K562 (cell line): ENCODE data around the gene NEDD4L. TPM values are rescaled to one million over a fixed set of nuclear protein-coding genes. Genes with fewer than 3 reads are reported as not detected.

ENCODE experiments used
- CREB3 ChIP-seq: fragments of 450-650 bp; conservative IDR thresholded peaks from 2 replicates; pipeline ENCODE4 v1.6.1; 2016; ENCODE audit warnings: missing genetic modification characterization, low read depth, mild to moderate bottlenecking, missing compliant biosample characterization, moderate library complexity
- CREM ChIP-seq: IDR thresholded peaks from 2 replicates; pipeline ENCODE4 v1.6.1; 2014; ENCODE audit warnings: antibody characterized with exemption, low read depth
- DDX20 ChIP-seq: fragments of 450-650 bp; IDR thresholded peaks from 2 replicates; pipeline ENCODE4 v1.6.1; 2016; ENCODE audit warnings: missing genetic modification characterization, low read depth, mild to moderate bottlenecking, missing compliant biosample characterization, moderate library complexity
- E2F5 ChIP-seq: sonication (generic); formaldehyde crosslinking; IDR thresholded peaks from 2 replicates; pipeline ENCODE4 v1.8.0; 2022; ENCODE audit warnings: mild to moderate bottlenecking, missing genetic modification reagents
- ETV1 ChIP-seq: fragments of 450-650 bp; conservative IDR thresholded peaks from 2 replicates; pipeline ENCODE4 v1.6.1; 2016; ENCODE audit warnings: missing genetic modification characterization, control low read depth, low read depth, missing compliant biosample characterization
- GTF2F1 ChIP-seq: IDR thresholded peaks from 2 replicates; pipeline ENCODE4 v1.6.1; 2011; ENCODE audit warnings: low read depth, low read length, improper control_type of control experiment
- HDGF ChIP-seq: fragments of 450-650 bp; IDR thresholded peaks from 2 replicates; pipeline ENCODE4 v1.6.1; 2016
- HMGXB4 ChIP-seq: sonication (generic); formaldehyde crosslinking; IDR thresholded peaks from 2 replicates; pipeline ENCODE4 v1.8.1; 2023; ENCODE audit warnings: mild to moderate bottlenecking, missing genetic modification reagents
- KDM5B ChIP-seq: fragments of 200-600 bp; sonication (generic); IDR thresholded peaks from 2 replicates; pipeline ENCODE4 v1.6.1; 2012; ENCODE audit warnings: low read depth, mild to moderate bottlenecking, moderate library complexity, low read length, control low read depth, inconsistent platforms; ENCODE audit not compliant: insufficient replicate concordance
- MCM2 ChIP-seq: fragments of 450-650 bp; IDR thresholded peaks from 2 replicates; pipeline ENCODE4 v1.6.1; 2017; ENCODE audit warnings: low read depth, mild to moderate bottlenecking
- MTA1 ChIP-seq: fragments of 450-650 bp; IDR thresholded peaks from 2 replicates; pipeline ENCODE4 v1.6.1; 2017; ENCODE audit warnings: borderline replicate concordance
- MXD1 ChIP-seq: fragments of 250-450 bp; sonication (Bioruptor Pico); IDR thresholded peaks from 2 replicates; pipeline ENCODE4 v1.8.0; 2021; ENCODE audit warnings: borderline replicate concordance, mild to moderate bottlenecking, moderate library complexity; ENCODE audit not compliant: poor library complexity, severe bottlenecking
- PCBP2 ChIP-seq: fragments of 200-400 bp; formaldehyde crosslinking; IDR thresholded peaks from 2 replicates; pipeline ENCODE4 v1.6.1; 2018; ENCODE audit warnings: low read length, low read depth, mild to moderate bottlenecking, moderate library complexity; ENCODE audit not compliant: poor library complexity, severe bottlenecking
- POLR2G ChIP-seq: fragments of 200-400 bp; formaldehyde crosslinking; IDR thresholded peaks from 2 replicates; pipeline ENCODE4 v1.6.1; 2017; ENCODE audit warnings: low read depth, mild to moderate bottlenecking, antibody characterized with exemption, low read length, moderate library complexity
- RBBP5 ChIP-seq: fragments of 200-600 bp; sonication (generic); IDR thresholded peaks from 2 replicates; pipeline ENCODE4 v1.6.1; 2012; ENCODE audit warnings: borderline replicate concordance, mild to moderate bottlenecking, low read length, control low read depth, inconsistent platforms; ENCODE audit not compliant: insufficient read depth, poor library complexity, severe bottlenecking
- TAF7 ChIP-seq: fragments of 450-650 bp; IDR thresholded peaks from 2 replicates; pipeline ENCODE4 v1.6.1; 2016; ENCODE audit warnings: missing genetic modification characterization, missing compliant biosample characterization
- THAP7 ChIP-seq: fragments of 250-450 bp; sonication (Bioruptor Pico); IDR thresholded peaks from 2 replicates; pipeline ENCODE4 v1.5.0; 2021
- ZNF133 ChIP-seq: fragments of 250-450 bp; sonication (Bioruptor Pico); IDR thresholded peaks from 2 replicates; pipeline ENCODE4 v1.4.0; 2020; ENCODE audit warnings: mild to moderate bottlenecking
- ZNF436 ChIP-seq: fragments of 250-450, 450-650 bp; sonication (Bioruptor Pico); formaldehyde crosslinking; IDR thresholded peaks from 2 replicates; pipeline ENCODE4 v1.7.0; 2020; ENCODE audit warnings: mild to moderate bottlenecking
- ZNF830 ChIP-seq: fragments of 250-450 bp; sonication (Bioruptor Pico); IDR thresholded peaks from 2 replicates; pipeline ENCODE4 v1.5.0; 2021; ENCODE audit warnings: mild to moderate bottlenecking
- polyA plus RNA-seq, 8 experiments: library from polyadenylated mRNA; depleted of rRNA in 4 of 8; stranded (reverse) in 5 of 8; unstranded in 3 of 8; fragments of >200 nt; fragmentation: Nextera tagmentation in 2 of 8; fragmentation: Illumina TruSeq in 1 of 8; extraction: Ambion mirVana in 2 of 8; extraction: Trizol in 1 of 8; gene quantifications; 2 replicates each; pipeline versions ENCODE4 v1.2.1 to v1.2.3, GENCODE V29; 2011 to 2014; ENCODE audit warnings: inconsistent platforms in 1 of 8, missing spikeins in 1 of 8
- total RNA-seq, 7 experiments: library from RNA; depleted of rRNA in 6 of 7; stranded (reverse); fragments of >200 nt in 6 of 7; fragmentation: Illumina TruSeq in 2 of 7; extraction: Trizol in 2 of 7; gene quantifications; 2 replicates each; pipeline versions ENCODE4 v1.2.1 to v1.2.3, GENCODE V29; 2011 to 2021; ENCODE audit warnings: low replicate concordance in 1 of 7
- TF ChIP-seq, protein P1 (sequence below): sonication (generic); formaldehyde crosslinking; IDR thresholded peaks from 2 replicates; pipeline ENCODE4 v1.8.0; 2022; ENCODE audit warnings: mild to moderate bottlenecking, low read depth, missing genetic modification reagents

The NEDD4L gene
- total and polyA plus RNA-seq, 9 of the 15 experiments (the other 6 are each of a cell fraction or from before 2014, with no cell fraction given): 8.1 to 33.4 (median 19.9) TPM

- no peak for TF ChIP-seq HMGXB4
- no peak for TF ChIP-seq ZNF436
- no peak for TF ChIP-seq MCM2
- TF ChIP-seq ETV1 (tag): no peak
- TF ChIP-seq RBBP5: peak; percentile 76
- no peak for TF ChIP-seq MXD1 (CRISPR knock-in tag)
- no peak for TF ChIP-seq HDGF
- TF ChIP-seq THAP7 (CRISPR knock-in tag): no peak
- TF ChIP-seq KDM5B: peak; percentile 4
- no peak for TF ChIP-seq ZNF830 (CRISPR knock-in tag)
- TF ChIP-seq TAF7 (tag): no peak
- no peak for TF ChIP-seq PCBP2
- TF ChIP-seq, protein P1, sequence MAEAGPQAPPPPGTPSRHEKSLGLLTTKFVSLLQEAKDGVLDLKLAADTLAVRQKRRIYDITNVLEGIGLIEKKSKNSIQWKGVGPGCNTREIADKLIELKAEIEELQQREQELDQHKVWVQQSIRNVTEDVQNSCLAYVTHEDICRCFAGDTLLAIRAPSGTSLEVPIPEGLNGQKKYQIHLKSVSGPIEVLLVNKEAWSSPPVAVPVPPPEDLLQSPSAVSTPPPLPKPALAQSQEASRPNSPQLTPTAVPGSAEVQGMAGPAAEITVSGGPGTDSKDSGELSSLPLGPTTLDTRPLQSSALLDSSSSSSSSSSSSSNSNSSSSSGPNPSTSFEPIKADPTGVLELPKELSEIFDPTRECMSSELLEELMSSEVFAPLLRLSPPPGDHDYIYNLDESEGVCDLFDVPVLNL (CRISPR knock-in tag): no peak
- TF ChIP-seq ZNF133 (CRISPR knock-in tag): no peak
- no peak for TF ChIP-seq E2F5
- no peak for TF ChIP-seq MTA1
- no peak for TF ChIP-seq GTF2F1
- no peak for TF ChIP-seq CREM
- TF ChIP-seq POLR2G: peak; percentile 35; the same call in 1 of the 2 replicates
- TF ChIP-seq CREB3 (tag): no peak
- no peak for TF ChIP-seq DDX20 (tag)
Measured at GRCh38 chr18:58044370-58045241, 580 bp downstream of the NEDD4L start (continued).
